WERI-Rb-1 (cell line): ENCODE measurements around the gene DUSP23.

ENCODE experiments used
- DNase-seq: peaks from one replicate; pipeline ENCODE4 v3.0.0-alpha.2; 2020
- H3K27ac ChIP-seq: fragments of 250-450 bp; sonication (Bioruptor Pico); 2 replicates; pipeline ENCODE4 v1.5.1; 2020; ENCODE audit warnings: mild to moderate bottlenecking, moderate library complexity
- H3K27me3 ChIP-seq: fragments of 250-450 bp; sonication (Bioruptor Pico); 2 replicates; pipeline ENCODE4 v1.5.1; 2021; ENCODE audit warnings: mild to moderate bottlenecking, low read depth, moderate library complexity; ENCODE audit not compliant: insufficient read depth, severe bottlenecking
- H3K36me3 ChIP-seq: fragments of 250-450 bp; sonication (Bioruptor Pico); 2 replicates; pipeline ENCODE4 v1.5.1; 2020; ENCODE audit warnings: mild to moderate bottlenecking, moderate library complexity
- H3K4me3 ChIP-seq: 2 replicates; pipeline ENCODE4 v1.5.1; 2011; ENCODE audit warnings: low read depth, mild to moderate bottlenecking, control low read depth, low read length
- H3K9me3 ChIP-seq: fragments of 250-450 bp; sonication (Bioruptor Pico); 2 replicates; pipeline ENCODE4 v1.5.1; 2021; ENCODE audit warnings: mild to moderate bottlenecking, moderate library complexity; ENCODE audit not compliant: severe bottlenecking
- TF ChIP-seq, protein P1 (sequence below): IDR thresholded peaks from 2 replicates; pipeline ENCODE4 v1.5.1; 2011; ENCODE audit warnings: low read depth, mild to moderate bottlenecking, control low read depth, inconsistent platforms, low read length

DUSP23 gene

DNA sequence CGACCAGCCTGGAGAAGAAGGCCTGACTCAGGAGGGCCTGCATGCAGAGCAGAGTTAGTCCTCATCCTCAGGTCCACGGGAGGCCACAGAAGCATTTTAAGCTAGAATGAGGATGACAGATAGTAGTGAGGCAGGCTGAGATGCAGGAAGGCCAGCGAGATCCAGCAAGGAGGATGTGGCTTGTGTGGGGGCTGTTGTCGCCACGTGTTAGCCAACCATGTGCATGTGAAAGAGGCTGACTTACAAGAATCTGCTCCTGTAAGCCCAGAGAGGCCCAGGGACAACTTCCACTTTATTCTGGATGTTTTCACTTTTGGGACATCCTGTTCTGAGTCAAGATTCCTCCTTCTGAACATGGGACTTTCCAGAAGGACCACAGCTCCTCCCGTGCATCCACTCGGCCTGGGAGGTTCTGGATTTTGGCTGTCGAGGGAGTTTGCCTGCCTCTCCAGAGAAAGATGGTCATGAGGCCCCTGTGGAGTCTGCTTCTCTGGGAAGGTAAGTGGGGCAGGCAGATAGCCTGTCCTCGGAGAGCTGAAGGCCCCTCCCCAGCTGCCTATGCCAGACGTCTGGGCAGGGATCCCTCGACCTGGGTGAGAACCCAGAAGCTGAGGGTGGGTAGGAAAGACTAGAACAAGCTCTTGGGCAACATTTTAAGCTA lies 45.8 kb downstream of the DUSP23 start, which contains the start of gene SLAMF8:
Gene SLAMF8, plus strand, starts transcription at position 433 of the 661 bp plus-strand sequence. Its CDS starts 26 bp downstream, at position 459.
- peaks cover 2% of the 10 kb centered on the region for H3K9me3 ChIP-seq
- no peak for DNase-seq
- TF ChIP-seq, protein P1, sequence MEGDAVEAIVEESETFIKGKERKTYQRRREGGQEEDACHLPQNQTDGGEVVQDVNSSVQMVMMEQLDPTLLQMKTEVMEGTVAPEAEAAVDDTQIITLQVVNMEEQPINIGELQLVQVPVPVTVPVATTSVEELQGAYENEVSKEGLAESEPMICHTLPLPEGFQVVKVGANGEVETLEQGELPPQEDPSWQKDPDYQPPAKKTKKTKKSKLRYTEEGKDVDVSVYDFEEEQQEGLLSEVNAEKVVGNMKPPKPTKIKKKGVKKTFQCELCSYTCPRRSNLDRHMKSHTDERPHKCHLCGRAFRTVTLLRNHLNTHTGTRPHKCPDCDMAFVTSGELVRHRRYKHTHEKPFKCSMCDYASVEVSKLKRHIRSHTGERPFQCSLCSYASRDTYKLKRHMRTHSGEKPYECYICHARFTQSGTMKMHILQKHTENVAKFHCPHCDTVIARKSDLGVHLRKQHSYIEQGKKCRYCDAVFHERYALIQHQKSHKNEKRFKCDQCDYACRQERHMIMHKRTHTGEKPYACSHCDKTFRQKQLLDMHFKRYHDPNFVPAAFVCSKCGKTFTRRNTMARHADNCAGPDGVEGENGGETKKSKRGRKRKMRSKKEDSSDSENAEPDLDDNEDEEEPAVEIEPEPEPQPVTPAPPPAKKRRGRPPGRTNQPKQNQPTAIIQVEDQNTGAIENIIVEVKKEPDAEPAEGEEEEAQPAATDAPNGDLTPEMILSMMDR, result no peak
- no peak within 1 kb of the TSS for H3K27ac ChIP-seq
- H3K27me3 ChIP-seq, result peaks cover 100% of the 10 kb centered on the region
- no peak within 1 kb of the TSS for H3K4me3 ChIP-seq
- no peaks in the 10 kb centered on the region for H3K36me3 ChIP-seq

DNA sequence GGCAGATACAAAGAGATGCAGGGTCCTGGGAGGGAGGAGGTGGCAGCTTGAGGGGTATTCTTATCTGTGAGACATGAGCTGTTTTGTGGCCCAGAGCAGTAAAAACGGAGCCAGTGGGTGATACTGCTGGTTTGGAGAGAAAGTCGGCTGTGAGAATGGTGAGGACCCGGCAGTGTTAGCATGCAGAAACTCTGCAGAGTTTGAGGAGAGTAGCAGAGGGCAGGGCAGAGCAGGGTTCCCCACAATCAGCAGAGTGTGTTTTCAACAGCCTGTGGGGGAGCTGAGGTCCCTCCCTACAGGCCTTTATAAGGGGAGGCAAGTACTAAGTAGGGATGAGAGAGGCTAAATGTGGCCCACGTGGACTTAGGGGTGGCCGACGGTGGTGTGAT lies 46.3 kb downstream of the DUSP23 start:
- Histone ChIP-seq H3K27ac (no peak overlapping the region), H3K4me3 (no peak overlapping the region), H3K27me3 (peaks cover 100% of the 10 kb centered on the region), H3K9me3 (peaks cover 2% of the 10 kb centered on the region), H3K36me3 (no peaks in the 10 kb centered on the region)
- DNase-seq, result no peak
- TF ChIP-seq, protein P1, result no peak

GRCh38 chr1:159827549-159827948 lies 46.8 kb downstream of the DUSP23 start:
- TF ChIP-seq, protein P1, result no peak
- H3K36me3 ChIP-seq, result no peaks in the 10 kb centered on the region
- no peak for DNase-seq
- peaks cover 2% of the 10 kb centered on the region for H3K9me3 ChIP-seq
- H3K27ac ChIP-seq, result no peak overlapping the region
- peaks cover 98% of the 10 kb centered on the region for H3K27me3 ChIP-seq
- H3K4me3 ChIP-seq, result no peak overlapping the region

DNA sequence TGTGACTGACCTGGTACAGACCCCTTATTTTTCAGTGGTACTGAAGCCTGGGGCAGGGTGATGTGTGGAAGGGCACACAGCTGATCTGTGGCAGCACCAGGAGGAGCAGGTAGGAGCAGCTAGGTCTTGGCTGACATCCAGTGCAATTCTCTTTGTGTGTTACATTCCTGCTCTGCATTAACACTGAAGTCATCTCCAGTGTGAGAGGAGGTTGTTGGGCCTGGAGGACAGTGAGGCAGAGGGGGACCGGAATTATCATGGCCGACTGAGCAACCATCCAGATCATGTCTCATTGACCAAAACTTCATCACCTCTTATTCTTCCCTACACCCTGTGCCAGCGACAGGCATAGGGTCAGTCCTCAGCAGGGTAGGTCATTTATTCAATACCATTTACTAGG lies 47.4 kb downstream of the DUSP23 start:
- Histone ChIP-seq H3K9me3 (peaks cover 2% of the 10 kb centered on the region), H3K36me3 (no peaks in the 10 kb centered on the region), H3K4me3 (no peak overlapping the region), H3K27ac (no peak overlapping the region), H3K27me3 (peaks cover 96% of the 10 kb centered on the region)
- DNase-seq, result no peak
- TF ChIP-seq, protein P1, result no peak

DNA sequence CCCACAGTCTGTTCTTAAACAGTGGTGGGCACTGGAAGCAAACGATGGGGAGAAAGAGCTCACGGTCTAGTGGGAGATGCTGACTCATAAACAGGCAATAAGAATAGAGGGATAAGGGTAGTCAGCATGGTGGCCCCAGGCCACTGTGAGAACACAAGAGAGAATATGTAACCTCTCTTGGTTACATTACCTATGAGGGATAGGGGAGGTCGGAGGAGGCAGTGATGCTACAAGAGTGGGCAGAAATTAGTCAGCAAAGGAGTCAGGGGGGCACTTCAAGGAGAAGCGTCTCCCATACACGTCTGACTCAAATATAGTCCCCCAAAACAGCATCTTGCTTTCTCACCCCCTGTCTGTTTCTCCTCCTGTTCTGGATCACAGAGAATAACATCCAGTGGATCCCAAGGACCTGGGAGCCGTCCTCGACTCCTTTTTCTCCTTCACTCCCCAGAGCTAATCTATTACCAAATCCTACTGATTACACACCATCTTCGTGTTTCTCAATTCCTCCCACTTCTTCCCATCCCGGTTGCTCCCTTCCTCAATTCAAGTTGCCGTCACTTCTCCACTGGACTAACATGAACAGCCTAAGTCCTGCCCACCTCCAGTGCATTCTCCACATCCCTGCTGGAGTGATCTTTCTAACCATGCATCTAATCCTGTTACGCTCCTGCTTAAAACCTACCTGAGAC lies 48.0 kb downstream of the DUSP23 start:
- TF ChIP-seq, protein P1, result no peak
- no peak for DNase-seq
- Histone ChIP-seq H3K4me3 (no peak overlapping the region), H3K36me3 (no peaks in the 10 kb centered on the region), H3K9me3 (peaks cover 2% of the 10 kb centered on the region), H3K27ac (no peak overlapping the region), H3K27me3 (peaks cover 96% of the 10 kb centered on the region)
